GM19351 (cell line): Measurements from ENCODE around the gene SAXO1.

Source experiments
- ATAC-seq: cut with Tn5 transposase; IDR thresholded peaks from one replicate; pipeline ENCODE4 v1.9.1; 2021; ENCODE audit warnings: mild to moderate bottlenecking, moderate library complexity; ENCODE audit not compliant: unreplicated experiment

SAXO1 gene

GRCh38 chr9:19033015-19033414, at the start of gene SAXO1:
Gene SAXO1, minus strand, starts transcription at chr9:19033209. Its CDS starts 301 bp downstream, at chr9:19032908.
- no peak for ATAC-seq

DNA sequence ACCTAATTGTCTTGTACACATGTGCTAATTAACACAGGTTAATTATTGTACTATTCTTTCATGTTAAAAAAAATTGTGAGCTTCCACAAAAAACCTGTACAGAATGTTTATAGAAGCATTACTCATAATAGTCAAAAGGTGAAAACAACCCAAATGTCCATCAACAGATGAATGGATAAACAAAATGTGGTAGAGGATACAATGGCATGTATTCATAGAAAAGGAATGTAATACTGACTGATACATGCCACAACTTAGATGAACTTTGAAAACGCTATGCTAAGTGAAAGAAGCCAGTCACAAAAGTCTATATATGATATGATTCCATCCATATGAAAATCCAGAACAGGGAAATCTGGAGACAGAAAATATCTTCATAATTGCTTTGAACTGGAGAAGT, 41.8 kb upstream of the SAXO1 start:
- ATAC-seq = no peak

DNA sequence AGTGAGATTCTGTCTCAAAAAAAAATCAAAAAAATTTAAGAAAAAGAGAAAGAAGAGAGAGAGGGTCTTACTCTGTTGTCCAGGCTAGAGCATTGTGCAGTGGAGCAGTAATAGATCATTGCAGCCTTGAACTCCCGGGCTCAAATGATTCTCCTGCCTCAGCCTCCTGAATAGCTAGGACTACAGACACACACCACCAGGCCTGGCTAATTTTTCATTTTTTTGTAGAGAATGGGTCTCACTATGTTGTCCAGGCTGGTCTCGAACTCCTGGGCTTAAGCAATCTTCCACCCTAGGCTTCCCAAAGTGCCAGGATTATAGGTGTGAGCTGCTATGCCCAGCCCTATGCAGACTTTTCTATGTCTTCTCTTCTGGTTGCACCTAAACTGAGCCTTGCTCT, 41.2 kb upstream of the SAXO1 start:
- ATAC-seq = no peak

GRCh38 chr9:19057033-19057432, 24.0 kb upstream of the SAXO1 start:
- ATAC-seq = no peak

- ATAC-seq = no peak
Measured at GRCh38 chr9:19050637-19051591, 17.9 kb upstream of the SAXO1 start.

DNA sequence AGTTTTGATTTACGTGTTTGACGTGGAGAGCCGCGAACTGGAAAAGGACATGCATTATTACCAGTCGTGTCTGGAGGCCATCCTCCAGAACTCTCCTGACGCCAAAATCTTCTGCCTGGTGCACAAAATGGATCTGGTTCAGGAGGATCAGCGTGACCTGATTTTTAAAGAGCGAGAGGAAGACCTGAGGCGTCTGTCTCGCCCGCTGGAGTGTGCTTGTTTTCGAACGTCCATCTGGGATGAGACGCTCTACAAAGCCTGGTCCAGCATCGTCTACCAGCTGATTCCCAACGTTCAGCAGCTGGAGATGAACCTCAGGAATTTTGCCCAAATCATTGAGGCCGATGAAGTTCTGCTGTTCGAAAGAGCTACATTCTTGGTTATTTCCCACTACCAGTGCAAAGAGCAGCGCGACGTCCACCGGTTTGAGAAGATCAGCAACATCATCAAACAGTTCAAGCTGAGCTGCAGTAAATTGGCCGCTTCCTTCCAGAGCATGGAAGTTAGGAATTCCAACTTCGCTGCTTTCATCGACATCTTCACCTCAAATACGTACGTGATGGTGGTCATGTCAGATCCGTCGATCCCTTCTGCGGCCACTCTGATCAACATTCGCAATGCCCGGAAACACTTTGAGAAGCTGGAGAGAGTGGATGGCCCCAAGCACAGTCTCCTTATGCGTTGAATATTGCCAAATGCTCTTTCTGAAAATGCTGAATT, 17.1 kb upstream of the SAXO1 start:
- no peak for ATAC-seq

DNA sequence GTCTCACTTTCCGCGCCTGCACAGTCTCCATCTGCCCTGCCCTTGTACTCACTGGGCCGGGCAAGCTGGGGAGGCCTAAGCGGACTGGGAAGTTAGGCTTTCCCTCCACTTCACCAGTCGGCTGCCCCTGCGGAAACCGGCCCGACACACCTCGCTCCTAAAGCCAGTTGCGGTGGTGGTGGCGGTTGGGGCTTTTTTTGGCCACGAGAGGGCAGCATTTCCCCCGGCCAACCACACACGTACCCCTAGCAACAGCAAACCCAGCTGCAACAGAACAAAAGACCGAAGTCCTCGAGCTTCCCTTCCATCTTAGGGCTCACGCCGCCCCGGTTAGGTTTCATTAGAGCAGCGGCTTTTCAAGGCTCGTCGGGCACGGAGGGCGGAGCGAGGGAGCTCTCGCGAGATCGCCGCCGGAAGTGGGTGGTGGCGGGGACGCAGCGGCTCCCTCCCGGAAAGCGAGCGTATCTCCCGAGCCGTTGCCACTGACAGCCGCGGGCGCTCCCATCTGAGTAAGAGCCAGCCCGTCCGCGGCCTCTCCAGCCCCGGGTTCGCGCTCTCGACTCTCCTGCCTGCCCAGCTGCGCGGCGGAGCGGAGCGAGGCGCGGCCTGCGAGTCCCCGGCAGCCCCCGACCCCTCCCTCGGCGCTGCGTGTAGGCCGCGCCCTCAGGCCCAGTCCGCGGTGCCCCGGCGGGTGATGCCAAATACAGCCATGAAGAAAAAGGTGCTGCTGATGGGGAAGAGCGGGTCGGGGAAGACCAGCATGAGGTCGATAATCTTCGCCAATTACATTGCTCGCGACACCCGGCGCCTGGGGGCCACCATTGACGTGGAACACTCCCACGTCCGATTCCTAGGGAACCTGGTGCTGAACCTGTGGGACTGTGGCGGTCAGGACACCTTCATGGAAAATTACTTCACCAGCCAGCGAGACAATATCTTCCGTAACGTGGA, 16.2 kb upstream of the SAXO1 start, which contains the start of gene RRAGA:
Gene RRAGA, plus strand, starts transcription at position 462 of the 951 bp plus-strand sequence. Its CDS starts 233 bp downstream, at position 695.
- ATAC-seq = peak; percentile 83

DNA sequence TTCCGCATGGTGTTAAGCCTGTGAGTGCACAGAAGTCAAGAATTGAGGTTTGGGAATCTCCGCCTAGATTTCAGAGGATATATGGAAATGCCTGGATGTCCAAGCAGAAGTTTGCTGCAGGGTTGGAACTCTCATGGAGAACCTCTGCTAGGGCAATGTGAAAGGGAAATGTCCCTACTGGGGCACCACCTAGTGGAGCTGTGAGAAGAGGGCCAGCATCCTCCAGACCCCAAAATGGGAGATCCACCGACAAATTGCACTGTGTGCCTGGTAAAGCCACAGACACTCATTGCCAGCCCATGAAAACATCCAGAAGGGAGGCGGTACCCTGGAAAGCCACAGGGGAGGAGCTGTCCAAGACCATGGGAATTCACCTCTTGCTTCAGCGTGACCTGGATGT, 3.6 kb upstream of the SAXO1 start:
- no peak for ATAC-seq

DNA sequence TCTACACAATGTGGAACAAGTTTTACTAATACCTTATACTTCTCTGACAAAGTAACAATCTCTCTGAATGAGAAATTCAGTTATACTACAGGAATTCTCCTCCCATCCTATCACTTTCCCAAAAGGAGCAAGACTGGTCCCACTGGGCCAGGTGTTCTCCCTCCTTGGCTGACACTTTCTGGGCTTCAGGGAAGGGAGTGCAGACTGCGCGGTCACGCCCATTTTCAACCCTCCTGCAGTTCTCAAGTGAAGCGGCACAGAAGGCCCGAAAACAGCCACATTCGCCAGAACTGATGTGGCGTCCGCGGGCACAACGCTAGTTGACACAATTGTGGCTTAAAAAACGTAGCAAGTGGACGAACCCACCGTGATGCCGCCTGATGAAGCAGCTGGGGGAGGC, 603 bp downstream of the SAXO1 start:
- no peak for ATAC-seq

GRCh38 chr9:19030899-19031298, 2.1 kb downstream of the SAXO1 start:
- ATAC-seq = peak; percentile 90

DNA sequence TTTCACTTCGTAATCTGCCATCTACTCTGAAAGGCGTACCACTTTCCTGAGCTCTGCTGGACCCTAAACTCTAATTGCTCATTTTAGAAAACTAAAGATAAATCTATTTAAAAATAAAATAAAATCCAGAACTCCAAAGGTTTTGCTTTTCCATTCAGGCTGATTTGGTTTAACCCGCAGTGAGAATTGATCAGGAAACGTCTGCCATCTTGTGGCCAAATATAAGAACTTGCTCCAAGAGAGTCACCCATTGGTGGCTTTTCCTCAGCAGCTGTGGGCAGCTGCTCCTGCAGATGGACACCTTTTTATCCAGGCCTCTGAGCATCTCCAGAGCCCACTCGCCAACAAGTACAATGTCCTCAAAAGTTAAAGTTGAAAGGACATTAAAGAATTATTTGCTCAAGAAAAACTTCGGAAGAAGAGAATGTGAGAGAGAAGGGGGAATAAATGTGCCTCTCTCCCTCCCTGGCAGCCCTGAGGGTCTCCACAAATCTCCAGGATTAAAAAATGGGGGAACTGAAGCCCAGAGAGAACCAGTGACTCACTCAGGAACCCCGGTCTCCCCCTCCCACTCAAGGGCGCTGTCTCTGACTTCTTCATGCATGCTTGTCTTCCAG, 4.1 kb downstream of the SAXO1 start:
- peak; percentile 61 for ATAC-seq

DNA sequence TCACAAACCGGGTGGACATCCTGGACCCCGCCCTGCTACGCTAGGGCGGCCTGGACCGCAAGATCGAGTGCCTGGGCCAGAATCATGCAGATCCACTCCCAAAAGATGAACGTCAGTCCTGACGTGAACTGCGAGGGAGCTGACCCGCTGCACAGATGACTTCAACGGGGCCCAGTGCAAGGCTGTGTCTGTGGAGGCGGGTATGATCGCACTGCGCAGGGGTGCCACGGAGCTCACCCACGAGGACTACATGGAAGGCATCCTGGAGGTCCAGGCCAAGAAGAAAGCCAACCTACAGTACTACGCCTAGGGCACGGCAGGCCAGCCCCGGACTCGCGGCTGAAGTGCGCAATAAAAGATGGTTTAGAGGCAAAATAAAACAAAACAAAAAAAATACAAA, 5.2 kb downstream of the SAXO1 start:
- ATAC-seq = no peak

- no peak for ATAC-seq
Measured at GRCh38 chr9:19026375-19026774, 6.6 kb downstream of the SAXO1 start.

- ATAC-seq = no peak
Measured at GRCh38 chr9:19023078-19023477, 9.9 kb downstream of the SAXO1 start.

DNA sequence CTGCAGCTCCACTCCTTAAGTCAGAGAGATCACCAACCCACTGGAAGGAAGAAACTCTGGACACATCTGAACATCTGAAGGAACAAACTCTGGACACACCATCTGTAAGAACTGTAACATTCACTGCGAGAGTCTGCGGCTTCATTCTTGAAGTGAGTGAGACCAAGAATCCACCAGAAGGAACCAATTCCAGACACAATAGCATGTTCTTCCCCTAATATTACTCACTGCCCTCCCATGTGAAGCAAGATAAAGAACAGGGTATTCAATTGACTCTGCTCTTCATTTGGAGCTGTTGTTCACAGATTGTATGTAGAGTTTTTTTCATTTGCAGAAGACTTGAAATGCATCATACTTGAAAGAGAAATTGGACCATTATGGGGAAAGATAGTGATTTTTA, 10.8 kb downstream of the SAXO1 start:
- ATAC-seq = peak; percentile 43

DNA sequence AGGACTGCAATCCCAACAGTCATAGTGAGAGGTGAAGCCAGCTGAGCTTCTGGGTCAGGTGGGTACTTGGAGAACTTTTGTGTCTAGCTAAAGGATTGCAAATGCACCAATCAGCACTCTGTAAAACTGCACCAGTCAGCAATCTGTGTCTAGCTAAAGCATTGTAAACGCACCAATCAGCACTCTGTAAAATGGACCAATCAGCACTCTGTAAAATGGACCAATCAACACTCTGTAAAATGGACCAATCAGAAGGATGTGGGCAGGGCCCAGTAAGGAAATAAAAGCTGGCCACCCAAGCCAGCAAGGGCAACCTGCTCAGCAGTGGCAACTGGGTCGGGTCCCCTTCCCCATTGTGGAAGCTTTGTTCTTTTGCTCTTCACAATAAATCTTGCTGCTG, 11.4 kb downstream of the SAXO1 start:
- peak; percentile 6 for ATAC-seq

DNA sequence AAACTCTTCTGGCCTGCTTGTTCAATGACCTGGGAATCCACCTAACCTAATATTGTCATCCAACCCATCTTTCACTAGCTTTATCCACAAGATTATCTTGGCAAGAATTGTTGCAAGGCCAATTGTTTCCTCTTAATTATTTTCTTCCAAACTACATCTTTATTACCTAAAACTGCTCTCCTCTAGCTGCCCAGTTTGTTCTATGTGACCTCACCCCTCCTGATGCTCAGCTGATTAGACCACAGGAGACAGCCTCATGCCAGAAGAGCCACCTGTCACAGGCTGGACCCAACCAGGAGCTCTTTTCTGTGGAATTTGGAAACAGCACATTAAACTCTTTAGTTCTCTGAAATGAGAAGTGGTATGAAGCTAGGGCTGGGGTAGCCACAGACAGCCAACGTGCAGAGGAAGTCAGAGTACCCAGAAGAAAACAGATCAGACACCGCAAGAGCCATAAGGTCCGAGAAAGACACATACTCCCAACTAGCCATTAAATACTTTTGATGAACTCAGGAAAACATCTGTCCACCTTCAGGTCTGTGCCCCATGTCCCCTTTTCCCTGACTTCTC, 12.0 kb downstream of the SAXO1 start:
- ATAC-seq = no peak

DNA sequence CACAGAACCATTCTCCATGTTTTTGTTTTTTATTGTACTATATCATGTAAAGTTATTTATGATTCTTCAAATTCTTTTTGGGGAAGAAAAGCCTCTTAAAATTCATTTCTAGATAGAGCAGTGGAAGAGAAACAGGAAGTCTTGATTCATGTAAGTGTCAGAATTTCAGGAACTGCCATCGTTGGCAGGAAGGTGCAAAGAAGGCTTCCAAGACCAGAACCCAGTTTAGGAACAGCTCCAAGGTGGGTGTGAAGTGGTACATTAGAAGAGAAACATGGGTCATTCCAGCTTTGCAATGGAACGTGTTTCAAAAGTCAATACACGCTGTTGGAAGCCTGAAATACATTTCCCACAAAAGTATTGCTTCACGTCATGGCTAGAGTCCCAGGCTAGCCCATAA, 14.8 kb downstream of the SAXO1 start:
- ATAC-seq = no peak

DNA sequence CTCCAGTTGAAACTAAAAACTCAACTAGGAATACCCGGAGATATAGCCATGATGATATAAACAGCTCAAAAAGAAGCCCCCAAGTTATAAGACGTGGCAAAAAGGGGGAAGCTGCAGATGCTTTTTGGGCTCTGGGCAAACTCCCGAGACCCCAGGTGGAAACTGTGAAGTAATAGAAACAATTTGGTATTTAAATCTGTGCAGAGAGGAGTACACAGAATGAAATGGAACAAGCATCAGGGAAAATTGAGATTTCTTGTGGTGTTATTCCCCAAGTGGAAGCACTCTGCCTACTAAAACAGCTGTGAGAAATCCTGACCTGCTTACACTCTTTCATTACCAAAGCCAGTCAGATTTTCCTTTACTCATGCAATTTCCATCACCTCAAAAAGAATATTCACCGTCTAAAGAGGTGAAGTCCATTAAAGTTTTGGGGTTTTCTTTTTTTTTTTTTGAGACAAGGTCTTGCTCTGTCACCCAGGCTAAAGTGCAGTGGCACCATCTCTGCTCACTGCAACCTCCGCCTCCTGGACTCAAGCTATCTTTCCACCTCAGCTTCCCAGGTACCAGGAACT, 23.5 kb downstream of the SAXO1 start:
- no peak for ATAC-seq

DNA sequence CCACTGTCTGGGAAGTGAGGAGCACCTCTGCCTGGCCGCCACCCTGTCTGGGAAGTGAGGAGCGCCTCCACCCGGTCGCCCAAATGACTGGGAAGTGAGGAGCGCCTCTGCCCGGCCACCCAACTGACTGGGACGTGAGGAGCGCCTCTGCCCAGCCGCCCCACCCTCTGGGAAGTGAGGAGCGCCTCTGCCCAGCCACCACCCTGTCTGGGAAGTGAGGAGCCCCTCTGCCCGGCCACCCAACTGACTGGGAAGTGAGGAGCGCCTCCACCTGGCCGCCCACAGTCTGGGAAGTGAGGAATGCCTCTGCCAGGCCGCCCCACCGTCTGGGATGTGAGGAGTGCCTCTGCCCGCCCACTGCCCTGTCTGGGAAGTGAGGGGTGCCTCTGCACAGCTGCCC, 32.9 kb downstream of the SAXO1 start:
- no peak for ATAC-seq
